GM21786 (cell line): ENCODE data around the gene RNF2.
"Not testable (repeated sequence)": the region's sequence is repeated elsewhere in the genome, so short reads cannot be mapped to it uniquely, and the experiment has no call there.

ENCODE experiments used
- ATAC-seq: cut with Tn5 transposase; IDR thresholded peaks from one replicate; pipeline ENCODE4 v1.9.1; 2021; ENCODE audit not compliant: unreplicated experiment

The RNF2 gene

DNA sequence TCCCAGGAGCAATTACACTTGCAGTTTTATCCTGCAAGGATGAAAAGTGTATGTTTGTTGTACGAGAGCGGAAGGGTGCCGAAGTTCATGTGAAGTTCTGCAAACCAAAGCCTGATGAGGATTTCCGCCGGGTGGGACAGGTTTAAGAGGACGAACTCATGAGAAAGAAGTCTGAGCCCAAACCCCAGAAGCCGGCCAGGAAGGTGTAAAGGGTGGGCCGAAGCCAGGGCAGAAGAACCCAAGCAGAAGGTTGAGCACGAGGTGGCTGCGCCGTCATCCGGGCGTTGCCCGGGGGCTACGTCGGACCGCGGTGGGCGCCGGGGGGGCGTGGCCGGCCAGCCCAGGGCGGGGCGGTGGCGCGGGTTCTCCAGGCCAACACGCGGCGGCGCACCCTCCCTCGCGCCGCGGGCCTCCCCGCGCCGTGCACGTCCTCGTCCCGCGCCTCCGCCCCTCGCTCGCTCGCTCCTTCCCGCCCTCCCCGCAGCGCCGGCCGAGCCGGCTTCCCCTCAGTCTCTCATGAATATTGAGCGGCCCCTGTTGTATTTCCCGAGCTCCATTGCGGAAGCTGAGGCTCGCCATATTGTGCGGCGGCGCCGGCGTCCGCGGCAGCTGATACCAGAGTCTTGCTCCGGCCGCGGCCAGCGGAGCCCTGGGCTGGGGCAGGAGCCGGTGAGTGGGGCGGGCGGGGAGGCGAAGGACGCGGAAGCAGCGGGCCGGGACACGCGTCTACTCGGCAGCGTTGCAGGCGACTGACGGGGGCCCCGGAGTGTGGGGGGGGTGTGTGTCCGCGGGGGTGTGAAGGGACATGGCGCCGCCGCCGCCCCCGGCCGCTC, at the start of gene RNF2:
TSS of gene RNF2 (plus strand) at position 578 of the 833 bp plus-strand sequence. CDS start 41,996 bp downstream, outside the sequence.
- ATAC-seq, result peak; percentile 77

- not testable (repeated sequence) for ATAC-seq
These were observed 45.4 kb upstream of the RNF2 start for GRCh38 chr1:184999974-185000373.

DNA sequence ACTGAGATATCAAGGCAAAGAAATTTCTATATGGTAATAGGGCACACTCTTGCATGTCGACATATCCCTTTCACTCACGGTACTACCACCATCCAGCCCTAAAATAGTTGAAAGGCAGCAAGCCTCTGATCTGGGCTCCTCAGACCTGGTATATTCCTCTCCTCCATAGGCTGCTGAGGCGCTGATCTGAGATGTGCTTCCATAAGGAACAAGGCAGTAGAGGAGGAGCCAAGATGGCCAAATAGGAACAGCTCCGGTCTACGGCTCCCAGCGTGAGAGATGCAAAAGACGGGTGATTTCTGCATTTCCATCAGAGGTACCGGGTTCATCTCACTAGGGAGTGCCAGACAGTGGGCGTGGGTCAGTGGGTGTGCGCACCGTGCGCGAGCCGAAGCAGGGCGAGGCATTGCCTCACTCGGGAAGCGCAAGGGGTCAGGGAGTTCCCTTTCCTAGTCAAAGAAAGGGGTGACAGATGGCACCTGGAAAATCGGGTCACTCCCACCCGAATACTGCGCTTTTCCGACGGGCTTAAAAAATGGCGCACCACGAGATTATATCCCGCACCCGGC, 44.0 kb upstream of the RNF2 start:
- ATAC-seq, result not testable (repeated sequence)

GRCh38 chr1:185008838-185009237, 36.5 kb upstream of the RNF2 start:
- no peak for ATAC-seq

DNA sequence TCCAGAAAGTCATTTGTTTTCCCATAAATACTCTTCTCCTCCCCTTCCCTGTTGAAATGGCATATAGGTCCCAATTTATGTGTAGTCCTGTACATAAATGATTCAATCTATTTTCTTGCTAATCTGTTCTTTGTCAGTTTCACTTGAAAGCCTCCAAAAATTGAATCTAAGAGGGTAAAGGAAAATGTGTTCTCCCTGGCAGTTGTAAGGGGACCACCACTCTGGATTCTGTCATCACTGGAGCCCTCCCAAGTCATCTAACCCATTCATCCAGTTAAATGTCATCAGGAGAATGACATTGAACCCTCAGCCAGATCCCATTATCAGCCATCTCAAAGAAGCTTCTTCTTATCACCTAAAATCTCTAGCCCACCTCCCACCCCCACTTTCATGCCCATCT, 35.0 kb upstream of the RNF2 start:
- no peak for ATAC-seq

DNA sequence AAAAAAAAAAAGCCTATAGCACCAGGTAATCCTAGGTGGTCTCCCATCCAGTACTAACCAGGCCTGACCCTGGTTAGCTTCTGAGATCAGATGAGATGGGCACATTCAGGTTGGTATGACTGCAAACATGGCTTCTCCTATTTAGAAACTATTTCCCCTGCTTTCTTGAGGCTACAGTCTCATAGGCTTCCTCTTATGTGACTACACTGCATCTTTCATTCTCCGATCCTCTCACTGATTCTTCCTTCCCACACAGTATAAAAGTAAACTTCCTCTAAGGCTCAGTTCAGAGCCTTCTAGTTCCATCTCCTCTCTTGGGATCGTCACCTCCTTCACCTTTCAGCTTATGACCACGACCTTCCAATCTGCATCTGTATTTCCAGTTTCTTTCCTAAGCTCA, 30.4 kb upstream of the RNF2 start:
- no peak for ATAC-seq

GRCh38 chr1:185015631-185016030, 29.7 kb upstream of the RNF2 start:
- no peak for ATAC-seq

DNA sequence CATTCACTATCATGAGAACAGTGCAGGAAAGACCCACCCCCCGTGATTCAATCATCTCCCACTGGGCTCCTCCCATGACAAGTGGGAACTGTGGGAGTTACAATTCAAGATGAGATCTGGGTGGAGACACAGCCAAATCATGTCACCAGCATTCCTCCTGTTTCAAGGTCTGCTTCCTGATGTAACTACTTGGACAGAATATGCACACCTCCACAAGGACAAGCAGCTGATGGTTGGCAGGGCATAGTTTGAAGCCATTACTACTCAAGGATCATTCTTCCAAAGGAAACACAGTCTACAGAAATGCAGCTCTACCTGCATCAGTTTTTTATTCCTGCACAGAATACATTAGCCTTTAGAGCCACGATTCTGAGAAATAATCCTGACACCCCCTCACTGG, 28.5 kb upstream of the RNF2 start:
- ATAC-seq, result no peak

GRCh38 chr1:185017338-185017737, 28.0 kb upstream of the RNF2 start:
- ATAC-seq, result no peak

DNA sequence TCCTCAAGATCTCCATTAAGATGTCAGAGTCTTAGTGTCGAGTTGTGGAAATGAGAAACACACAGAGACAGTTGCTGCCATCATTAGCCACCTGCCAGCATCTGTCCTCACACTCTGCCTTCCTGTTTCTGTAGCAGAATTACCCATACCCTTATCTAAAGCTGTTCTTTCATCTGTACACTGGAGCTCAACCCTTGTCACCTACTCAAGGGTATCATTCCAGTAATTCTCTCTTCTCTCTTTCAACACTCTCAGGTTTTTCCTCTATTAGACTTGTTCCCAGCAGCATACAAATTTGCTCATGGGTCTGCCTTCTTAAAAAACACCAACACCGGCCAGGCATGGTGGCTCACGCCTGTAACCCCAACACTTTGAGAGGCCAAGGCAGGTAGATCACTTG, 27.4 kb upstream of the RNF2 start:
- ATAC-seq, result no peak

DNA sequence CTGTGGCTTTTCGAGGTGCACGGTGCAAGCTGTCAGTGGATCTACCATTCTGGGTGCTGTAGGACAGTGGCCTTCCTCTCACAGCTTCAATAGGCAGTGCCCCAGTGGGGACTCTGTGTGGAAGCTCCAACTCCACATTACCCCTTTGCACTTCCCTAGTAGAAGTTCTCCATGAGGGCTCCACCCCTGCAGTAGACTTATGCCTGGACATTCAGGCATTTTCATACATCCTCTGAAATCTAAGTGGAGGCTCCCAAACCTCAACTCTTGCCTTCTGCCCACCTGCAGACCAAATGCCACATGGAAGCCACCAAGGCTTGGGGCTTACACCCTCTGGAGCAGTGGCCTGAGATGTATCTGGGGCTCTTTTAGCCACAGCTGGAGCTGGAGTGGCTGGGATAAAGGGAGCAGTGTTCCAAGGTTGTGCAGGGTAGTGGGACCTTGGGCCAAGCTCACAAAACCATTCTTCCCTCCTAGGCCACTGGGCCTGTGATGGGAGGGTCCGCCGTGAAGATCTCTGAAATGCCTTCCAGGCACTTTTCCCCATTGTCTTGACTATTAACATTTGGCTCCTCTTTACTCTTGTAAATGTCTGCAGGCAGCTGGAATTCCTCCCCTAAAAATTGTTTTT, 18.0 kb upstream of the RNF2 start:
- ATAC-seq, result no peak

- no peak for ATAC-seq
These were observed 11.7 kb upstream of the RNF2 start for GRCh38 chr1:185033686-185034085.

DNA sequence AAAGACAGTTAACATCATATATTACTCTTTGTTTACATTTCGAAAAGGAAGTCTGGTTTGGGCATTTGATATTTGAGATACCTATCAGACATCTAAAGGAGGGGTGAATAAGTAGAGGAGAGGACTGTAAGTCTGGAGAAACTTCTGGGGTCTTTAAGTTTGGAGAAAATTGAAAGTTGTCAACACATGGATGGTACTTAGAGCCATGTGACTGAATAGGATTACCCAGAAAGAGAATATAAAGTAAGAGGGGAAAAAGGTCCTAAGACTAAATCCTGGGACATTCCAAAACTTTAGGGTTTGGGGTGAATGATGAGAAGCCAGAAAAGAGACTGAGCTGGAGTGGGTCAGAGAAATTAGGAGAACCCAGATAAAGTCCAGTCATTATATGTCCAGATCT, 10.1 kb upstream of the RNF2 start:
- no peak for ATAC-seq

DNA sequence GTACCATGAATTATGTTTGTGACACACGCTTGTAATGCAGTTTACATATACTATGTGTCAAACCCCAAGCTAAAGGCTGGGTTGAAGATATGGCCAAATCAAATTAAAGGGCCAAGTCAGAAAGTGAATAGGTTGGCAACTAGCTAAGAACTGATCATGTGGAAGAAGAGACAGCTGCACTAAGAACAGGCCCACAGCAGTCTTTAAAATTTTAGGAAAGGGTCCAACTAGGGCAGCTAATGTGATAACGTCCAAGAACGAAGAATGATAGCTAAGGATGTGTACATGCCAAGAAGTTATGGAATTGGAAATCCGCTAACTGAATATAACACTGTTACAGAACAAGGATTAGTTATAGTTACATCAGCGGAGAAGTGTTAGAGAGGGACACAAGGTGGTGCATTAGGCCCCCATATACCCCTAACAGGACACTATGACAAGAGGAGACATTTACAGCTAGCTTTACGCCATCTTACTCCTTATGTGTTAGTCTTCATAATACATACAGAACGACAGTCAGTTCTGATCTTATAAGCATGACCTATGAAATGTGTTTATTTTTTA, 6.5 kb upstream of the RNF2 start:
- no peak for ATAC-seq

- no peak for ATAC-seq
These were observed 5.5 kb upstream of the RNF2 start for GRCh38 chr1:185039726-185040407.

DNA sequence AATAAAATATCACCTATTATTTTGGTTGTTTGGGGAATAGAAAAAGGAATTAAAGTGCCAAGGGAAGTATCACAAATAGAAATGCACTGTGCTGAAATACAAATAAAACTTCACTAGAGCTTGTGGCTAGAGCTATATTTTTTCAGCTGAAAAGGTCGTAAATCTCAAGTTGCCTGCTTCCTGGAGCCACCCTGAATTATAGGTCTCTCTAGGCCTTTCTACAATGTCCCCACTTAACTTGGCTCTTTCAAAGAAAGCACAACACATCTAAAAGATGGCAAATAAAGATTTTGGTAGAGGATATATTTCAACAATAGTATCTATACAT, 5.0 kb upstream of the RNF2 start:
- no peak for ATAC-seq

DNA sequence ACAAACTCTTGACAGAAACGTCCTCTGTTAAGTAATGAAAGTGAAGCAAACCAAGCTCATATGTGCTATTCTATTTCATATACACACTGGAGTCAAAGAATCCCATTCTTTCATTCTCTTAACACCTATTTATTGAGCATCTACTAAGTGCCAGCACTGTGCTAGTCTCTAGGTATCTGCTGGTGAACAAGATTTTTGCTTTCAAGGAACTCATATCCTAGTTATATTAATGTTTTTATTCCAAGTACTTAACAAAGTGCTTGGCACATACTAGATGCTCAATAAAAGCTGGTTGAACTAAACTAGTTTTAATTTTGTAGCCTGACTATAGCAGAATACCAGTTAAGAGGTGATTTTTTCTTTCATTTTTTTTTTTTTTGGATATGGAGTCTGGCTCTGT, 3.6 kb upstream of the RNF2 start:
- ATAC-seq, result no peak

GRCh38 chr1:185042737-185043136, 2.6 kb upstream of the RNF2 start:
- no peak for ATAC-seq

- no peak for ATAC-seq
These were observed 971 bp upstream of the RNF2 start for GRCh38 chr1:185044387-185044786.

DNA sequence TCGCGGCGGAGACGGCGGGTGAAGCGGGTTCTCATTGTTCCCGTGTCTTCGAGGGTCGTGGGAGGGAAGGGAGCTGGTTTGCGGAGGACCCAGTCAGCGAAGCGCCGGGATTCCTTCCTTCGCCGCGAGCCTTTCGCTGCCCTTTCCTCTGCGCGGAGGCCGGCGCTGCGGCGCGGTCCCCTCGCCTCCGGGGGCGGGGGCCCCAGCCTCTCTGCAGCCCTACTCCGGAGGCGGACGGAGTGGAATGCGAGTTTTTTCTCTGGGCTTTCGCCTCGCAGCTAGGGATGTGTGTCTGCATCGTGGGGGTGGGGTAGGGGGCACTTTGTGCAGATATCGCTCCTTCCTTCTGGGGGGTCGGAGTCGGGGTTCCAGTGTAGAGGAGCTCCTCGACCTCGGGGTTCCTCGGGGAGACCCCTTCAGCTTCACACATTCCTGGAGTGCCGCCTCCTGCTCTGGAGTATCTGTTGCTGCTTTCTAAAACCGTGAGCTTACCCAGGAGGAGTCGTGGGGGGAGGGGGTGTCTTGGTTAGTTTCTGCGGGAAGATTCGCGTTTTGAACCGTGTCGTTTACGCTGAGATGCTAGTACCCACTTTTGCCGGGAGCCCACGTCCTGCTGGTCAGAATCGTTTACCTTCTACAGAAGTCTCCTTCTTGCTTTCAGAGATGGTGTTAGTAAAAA, 595 bp downstream of the RNF2 start:
- ATAC-seq, result peak; percentile 24

DNA sequence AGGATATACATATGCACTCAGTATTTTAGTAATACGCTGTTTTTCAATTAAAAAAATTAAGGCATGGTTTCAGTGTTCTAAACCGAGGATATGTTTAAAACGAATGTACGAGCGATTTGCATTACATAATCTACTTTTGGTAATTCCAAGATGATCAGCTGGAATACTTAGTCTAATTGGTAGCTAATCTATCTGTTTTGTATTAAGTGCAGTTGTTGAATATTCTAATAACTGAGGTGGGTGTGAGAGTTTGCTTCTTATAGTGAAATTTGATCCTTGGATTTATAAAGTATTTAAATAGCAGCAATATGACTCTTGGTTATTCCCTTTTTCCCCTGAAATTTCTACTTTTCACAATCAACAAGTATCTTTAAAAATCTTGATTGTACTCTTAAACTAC, 1.3 kb downstream of the RNF2 start:
- ATAC-seq, result no peak
